Brain microvascular endothelial cell (primary cell): ENCODE data around the gene STX16.

Experiments used
- DNase-seq: peaks from one replicate; pipeline ENCODE4 v3.0.0-alpha.2; 2020
- H3K27ac ChIP-seq: fragments of 250-450 bp; sonication (Bioruptor Pico); 2 replicates; pipeline ENCODE4 v1.5.1; 2020; ENCODE audit warnings: mild to moderate bottlenecking, moderate library complexity
- H3K27me3 ChIP-seq: fragments of 250-450 bp; sonication (Bioruptor Pico); replicated peaks from 2 replicates; pipeline ENCODE4 v1.5.1; 2020; ENCODE audit warnings: mild to moderate bottlenecking
- H3K36me3 ChIP-seq: fragments of 250-450 bp; sonication (Bioruptor Pico); replicated peaks from 2 replicates; pipeline ENCODE4 v1.5.1; 2020; ENCODE audit warnings: mild to moderate bottlenecking
- H3K4me3 ChIP-seq: 2 replicates; pipeline ENCODE4 v1.5.1; 2011; ENCODE audit warnings: low read depth, mild to moderate bottlenecking, control low read depth, low read length, moderate library complexity
- CTCF ChIP-seq: IDR thresholded peaks from 2 replicates; pipeline ENCODE4 v1.5.1; 2011; ENCODE audit warnings: low read depth, mild to moderate bottlenecking, moderate library complexity, low read length, control low read depth, inconsistent platforms; ENCODE audit errors: missing control alignments
- in situ Hi-C: cut with HindIII; loops from 2 replicates; pipeline ENCODE4 v1.10.0; 2017; ENCODE audit warnings: low sequenced_read_pairs, low pct_ligation_motif_present

STX16 gene

GRCh38 chr20:58709703-58710039 is 58.6 kb downstream of the STX16 start:
- no peak for TF ChIP-seq CTCF
- in situ Hi-C loops, result no loop called here
- no peaks in the 10 kb centered on the region for H3K36me3 ChIP-seq
- H3K27ac ChIP-seq, result no peak overlapping the region
- H3K27me3 ChIP-seq, result no peaks in the 10 kb centered on the region
- no peak overlapping the region for H3K4me3 ChIP-seq
- DNase-seq, result no peak

GRCh38 chr20:58710481-58711265 is 59.6 kb downstream of the STX16 start:
- no peak for TF ChIP-seq CTCF
- H3K27me3 ChIP-seq, result no peaks in the 10 kb centered on the region
- no peak for DNase-seq
- no peak overlapping the region for H3K27ac ChIP-seq
- H3K36me3 ChIP-seq, result no peaks in the 10 kb centered on the region
- in situ Hi-C loops, result no loop called here
- H3K4me3 ChIP-seq, result no peak overlapping the region

GRCh38 chr20:58711266-58712051 is 60.4 kb downstream of the STX16 start:
- H3K27ac ChIP-seq, result no peak overlapping the region
- no peak for DNase-seq
- H3K36me3 ChIP-seq, result no peaks in the 10 kb centered on the region
- no peak for TF ChIP-seq CTCF
- H3K27me3 ChIP-seq, result no peaks in the 10 kb centered on the region
- in situ Hi-C loops, result no loop called here
- H3K4me3 ChIP-seq, result no peak overlapping the region

- H3K4me3 ChIP-seq, result no peak overlapping the region
- H3K36me3 ChIP-seq, result no peaks in the 10 kb centered on the region
- no peak for DNase-seq
- no peak overlapping the region for H3K27ac ChIP-seq
- in situ Hi-C loops, result no loop called here
- H3K27me3 ChIP-seq, result no peaks in the 10 kb centered on the region
- TF ChIP-seq CTCF, result no peak
Measured at GRCh38 chr20:58712151-58712791, 61.2 kb downstream of the STX16 start.

- in situ Hi-C loops, result no loop called here
Measured at GRCh38 chr20:58712806-58713731, 62.0 kb downstream of the STX16 start.

More at GRCh38 chr20:58712806-58713731, 62.0 kb downstream of the STX16 start:
- no peak for TF ChIP-seq CTCF
- Histone ChIP-seq H3K27ac (no peak overlapping the region), H3K4me3 (no peak overlapping the region), H3K36me3 (no peaks in the 10 kb centered on the region), H3K27me3 (no peaks in the 10 kb centered on the region)
- DNase-seq, result no peak
